GM19452 (cell line): ENCODE measurements around the gene UBE2G1.
"Not testable (repeated sequence)": the region's sequence is repeated elsewhere in the genome, so short reads cannot be mapped to it uniquely, and the experiment has no call there.

Experiments
- ATAC-seq: cut with Tn5 transposase; IDR thresholded peaks from one replicate; pipeline ENCODE4 v1.9.1; 2021; ENCODE audit not compliant: unreplicated experiment

Gene UBE2G1

GRCh38 chr17:4255271-4255670, 111.2 kb downstream of the UBE2G1 start:
- not testable (repeated sequence) for ATAC-seq

DNA sequence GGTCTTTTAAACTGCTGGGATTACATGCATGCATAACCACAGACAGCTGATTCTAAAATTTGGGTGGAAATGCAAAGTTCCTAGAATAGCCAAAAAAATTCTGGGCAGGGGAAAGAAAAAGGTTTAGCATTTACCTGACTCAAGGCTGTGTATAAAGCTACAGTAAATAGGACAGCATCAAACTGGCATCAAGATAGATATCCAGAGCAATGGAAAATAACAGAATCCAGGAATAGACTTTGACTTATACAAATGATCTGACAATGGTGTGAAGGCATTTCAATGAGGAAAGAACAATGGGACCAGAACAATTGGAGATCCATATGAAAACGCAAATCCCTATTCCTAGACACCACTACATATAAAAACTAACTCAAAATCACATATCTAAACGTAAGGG, 115.6 kb downstream of the UBE2G1 start:
- ATAC-seq, result no peak

GRCh38 chr17:4249452-4250029, 116.9 kb downstream of the UBE2G1 start:
- ATAC-seq, result no peak

DNA sequence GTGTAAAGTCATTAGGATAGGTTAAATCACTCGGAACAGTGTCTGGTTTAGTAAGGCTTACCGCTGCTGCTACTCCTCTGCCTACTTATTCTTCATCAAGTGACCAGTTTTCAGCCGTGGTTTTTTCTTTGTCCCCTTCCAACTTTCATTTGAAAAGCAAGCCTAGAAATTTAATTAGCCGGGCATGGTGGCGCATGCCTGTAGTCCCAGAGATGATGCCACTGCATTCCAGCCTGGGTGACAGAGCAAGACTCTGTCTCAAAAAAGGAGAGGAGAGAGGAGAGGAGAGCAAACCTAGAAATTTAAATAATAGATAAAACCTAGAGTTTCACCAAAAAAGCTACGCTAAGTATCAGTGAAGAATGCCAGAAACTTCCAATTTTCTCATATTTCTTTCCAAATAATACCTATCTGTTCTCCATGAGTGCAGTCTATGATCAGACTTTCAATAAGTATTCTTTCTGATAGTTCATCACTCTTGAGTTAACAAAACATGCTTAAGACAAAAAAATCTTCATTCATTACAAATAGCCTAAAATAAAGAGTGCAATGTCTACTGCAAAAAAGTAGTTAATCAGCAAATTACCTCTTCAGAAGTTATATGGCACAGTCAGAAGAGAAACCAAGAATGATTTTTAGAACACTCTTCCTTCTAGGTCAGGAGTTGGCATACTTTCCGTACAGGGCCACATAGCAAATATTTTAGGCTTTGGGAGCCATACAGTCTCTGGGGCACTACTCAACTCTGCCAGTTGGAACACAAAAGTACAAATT, 117.8 kb downstream of the UBE2G1 start:
- no peak for ATAC-seq

DNA sequence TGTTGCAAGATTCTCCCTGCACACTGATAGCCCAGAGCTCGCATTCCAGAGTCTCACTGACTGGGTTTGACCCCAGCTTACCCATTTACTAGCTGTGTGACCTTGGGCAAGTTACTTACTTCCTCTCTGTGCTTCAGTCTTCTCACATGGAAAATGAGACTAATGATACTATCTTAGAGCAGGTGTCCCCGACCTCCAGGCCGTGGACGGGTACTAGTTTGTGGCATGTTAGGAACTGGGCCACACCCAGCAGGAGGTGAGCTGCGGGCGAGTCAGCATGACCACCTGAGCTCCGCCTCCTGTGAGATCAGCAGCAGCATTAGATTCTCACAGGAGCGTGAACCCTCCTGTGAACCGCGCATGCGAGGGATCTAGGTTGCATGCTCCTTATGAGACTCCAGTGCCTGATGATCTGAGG, 118.5 kb downstream of the UBE2G1 start:
- ATAC-seq, result no peak

DNA sequence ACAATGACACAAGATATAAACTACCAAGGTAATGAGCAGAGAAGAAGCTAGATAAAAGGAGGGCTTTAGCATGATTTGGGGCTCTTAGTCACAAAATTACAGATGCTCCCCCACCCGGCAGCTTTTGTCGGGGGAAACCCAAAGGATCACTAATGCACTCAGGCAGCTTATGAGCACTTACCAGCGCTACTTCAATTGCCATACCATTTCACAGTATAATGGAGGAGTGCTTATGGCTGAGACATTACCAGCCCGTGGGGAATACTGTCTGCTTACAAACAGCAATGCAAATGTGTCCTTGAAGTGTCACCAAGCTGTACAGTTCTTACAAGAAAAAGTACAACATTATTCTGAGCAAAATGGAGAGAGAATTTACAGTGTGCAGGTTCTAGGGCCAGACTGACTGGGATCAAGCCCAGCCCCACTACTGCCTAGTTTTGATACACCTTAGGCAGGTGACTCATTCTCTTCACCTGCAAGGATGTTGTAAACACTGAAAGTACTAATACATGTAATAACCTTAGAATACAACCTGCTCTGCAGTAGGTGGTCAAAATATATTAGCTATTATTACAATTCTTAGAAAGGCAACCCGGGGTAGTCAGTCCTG, 119.0 kb downstream of the UBE2G1 start:
- no peak for ATAC-seq

GRCh38 chr17:4246674-4247073, 119.8 kb downstream of the UBE2G1 start:
- ATAC-seq, result no peak

- no peak for ATAC-seq
Measured at GRCh38 chr17:4241535-4241934, 124.9 kb downstream of the UBE2G1 start.

- no peak for ATAC-seq
Measured at GRCh38 chr17:4236456-4236855, 130.0 kb downstream of the UBE2G1 start.

DNA sequence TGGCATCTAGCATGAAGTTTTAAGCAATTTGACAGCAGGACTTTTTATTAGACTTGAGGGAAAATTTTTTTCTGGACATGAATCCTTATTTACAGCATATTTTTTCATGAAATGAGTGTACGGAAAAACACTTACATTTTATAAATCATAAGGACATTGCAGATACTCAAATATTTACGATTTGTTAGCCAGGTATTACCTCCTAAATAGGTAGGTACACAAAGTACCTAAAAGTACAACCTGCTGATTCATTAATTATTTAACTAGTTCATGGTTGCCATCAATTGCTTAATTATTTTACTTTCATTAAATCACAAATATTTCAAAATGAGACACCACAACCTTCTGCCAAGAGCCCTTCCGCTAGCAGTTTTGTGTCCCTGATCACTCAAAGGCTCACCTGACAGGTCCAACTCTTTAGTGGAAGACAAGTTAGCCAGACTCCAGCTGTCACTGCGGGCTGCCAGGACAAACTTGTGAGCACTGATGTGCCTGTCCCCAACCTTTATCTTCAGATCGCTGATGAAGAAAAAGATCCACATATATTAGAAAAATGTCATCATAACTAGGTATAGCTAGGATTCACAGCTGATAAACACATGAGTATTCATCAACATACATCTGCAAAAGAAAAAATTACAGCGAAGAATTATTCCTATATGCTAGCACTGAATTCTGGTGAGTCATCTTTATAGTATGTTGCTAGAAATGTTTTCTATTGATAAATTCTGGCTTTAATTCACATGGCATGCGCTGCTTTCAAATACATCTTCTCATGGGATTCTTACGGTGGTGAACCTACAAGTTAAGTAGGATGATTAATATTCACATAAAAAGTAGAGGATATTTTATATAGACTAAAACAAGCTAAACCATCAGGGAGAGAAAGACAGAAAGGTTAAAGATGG, 130.8 kb downstream of the UBE2G1 start:
- ATAC-seq, result no peak

GRCh38 chr17:4234401-4234800, 132.1 kb downstream of the UBE2G1 start:
- ATAC-seq, result no peak

- no peak for ATAC-seq
Measured at GRCh38 chr17:4233668-4234258, 132.7 kb downstream of the UBE2G1 start.

GRCh38 chr17:4232168-4232813, 134.2 kb downstream of the UBE2G1 start:
- no peak for ATAC-seq

DNA sequence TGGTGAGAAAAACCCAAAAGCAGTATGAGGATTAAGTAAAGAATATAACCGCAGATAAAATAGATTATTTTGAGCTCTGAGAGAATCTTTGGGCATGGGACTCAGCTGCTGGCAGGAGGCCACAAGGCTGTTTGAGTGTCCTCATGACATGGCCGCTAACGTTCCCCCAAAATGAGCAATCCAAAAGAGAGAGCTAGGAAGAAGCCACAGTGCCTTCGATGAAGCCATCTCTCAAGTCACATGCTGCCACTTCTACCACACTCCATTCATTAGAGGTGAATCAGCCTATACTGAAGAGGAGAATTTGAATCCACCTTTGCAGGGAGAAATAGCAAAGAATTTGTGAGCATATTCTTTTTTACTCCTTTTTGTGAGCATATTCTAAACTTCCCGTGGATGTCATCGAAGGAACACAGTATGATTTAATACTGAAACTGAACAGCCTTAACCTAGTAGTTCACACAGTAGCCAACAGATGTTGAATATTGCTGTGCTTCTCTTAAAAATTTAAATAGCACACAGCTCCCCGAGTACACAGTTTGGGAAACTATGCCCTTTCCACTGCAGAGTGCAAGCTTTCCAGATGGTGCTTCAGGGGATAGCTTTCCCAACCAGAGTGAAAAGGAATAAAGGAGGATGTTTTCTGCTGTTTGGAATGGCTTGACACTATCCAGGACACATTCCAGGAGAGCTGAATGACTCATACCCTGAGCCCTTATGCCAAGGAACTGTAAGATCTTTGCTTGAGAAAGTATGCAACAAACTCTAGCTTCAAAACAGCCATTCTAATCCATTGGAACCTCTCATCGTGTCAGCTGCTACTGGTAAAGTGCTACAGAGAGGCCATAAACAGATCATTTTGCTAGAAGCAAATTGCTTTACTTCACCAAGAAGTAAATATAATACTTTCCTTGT, 136.6 kb downstream of the UBE2G1 start:
- ATAC-seq, result no peak

DNA sequence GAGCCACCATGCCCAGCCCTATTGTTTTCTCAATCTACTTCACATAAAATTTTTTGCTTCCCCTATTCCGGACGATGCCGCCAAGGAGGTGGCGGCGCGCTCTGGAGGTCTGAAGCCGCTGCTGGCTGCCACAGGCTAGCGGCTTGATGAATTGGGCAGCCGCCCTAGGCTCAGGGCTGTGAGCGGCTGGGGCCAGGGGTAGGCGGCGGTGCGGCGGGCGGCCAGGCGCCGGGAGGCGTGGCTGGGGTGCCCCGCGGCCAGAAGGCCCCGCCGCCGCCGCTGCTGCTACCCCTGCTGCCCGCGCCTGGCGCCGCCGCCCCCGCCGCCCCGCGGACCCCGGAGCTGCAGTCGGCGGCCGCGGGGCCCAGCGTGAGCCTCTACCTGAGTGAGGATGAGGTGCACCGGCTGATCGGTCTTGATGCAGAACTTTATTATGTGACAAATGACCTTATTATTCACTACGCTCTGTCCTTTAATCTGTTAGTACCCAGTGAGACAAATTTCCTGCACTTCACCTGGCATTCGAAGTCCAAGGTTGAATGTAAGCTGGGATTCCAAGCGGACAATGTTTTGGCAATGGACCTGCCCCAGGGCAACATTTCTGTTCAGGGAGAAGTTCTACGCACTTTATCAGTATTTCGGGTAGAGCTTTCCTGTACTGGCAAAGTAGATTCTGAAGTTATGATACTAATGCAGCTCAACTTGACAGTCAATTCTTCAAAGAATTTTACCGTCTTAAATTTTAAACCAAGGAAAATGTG, 144.4 kb downstream of the UBE2G1 start:
- ATAC-seq, result no peak

GRCh38 chr17:4221163-4221562, 145.3 kb downstream of the UBE2G1 start:
- ATAC-seq, result no peak

GRCh38 chr17:4220655-4221054, 145.8 kb downstream of the UBE2G1 start:
- no peak for ATAC-seq
